HG03439 (cell line): ENCODE results near the gene KLF18.
"Not testable (repeated sequence)": the region's sequence is repeated elsewhere in the genome, so short reads cannot be mapped to it uniquely, and the experiment has no call there.

Experiments used
- ATAC-seq: cut with Tn5 transposase; IDR thresholded peaks from one replicate; pipeline ENCODE4 v1.9.1; 2021; ENCODE audit warnings: mild to moderate bottlenecking, moderate library complexity; ENCODE audit not compliant: unreplicated experiment

KLF18 gene

DNA sequence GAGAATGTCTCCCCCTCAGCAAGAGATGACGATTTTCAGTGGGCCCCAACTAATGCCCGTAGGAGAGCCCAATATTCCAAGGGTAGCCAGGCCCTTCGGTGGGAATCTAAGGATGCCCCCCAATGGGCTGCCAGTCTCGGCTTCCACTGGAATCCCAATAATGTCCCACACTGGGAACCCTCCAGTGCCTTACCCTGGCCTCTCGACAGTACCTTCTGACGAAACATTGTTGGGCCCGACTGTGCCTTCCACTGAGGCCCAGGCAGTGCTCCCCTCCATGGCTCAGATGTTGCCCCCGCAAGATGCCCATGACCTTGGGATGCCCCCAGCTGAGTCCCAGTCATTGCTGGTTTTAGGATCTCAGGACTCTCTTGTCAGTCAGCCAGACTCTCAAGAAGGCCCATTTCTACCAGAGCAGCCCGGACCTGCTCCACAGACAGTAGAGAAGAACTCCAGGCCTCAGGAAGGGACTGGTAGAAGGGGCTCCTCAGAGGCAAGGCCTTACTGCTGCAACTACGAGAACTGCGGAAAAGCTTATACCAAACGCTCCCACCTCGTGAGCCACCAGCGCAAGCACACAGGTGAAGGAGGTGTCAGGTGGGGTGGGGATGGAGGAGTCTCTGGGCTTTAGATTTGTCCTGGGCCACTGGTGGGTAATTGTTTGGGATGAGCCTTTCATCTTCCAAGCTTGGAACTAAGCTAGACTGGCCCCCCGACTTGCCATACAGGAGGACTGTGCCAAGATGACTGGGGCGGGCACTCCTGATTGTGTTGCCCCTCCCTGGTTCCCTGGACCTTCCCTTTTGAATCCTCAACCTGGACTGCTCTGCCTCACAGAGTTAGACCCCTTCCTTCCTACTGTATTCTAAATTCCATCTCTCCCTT is 11.6 kb downstream of the KLF18 start:
- ATAC-seq: no peak

DNA sequence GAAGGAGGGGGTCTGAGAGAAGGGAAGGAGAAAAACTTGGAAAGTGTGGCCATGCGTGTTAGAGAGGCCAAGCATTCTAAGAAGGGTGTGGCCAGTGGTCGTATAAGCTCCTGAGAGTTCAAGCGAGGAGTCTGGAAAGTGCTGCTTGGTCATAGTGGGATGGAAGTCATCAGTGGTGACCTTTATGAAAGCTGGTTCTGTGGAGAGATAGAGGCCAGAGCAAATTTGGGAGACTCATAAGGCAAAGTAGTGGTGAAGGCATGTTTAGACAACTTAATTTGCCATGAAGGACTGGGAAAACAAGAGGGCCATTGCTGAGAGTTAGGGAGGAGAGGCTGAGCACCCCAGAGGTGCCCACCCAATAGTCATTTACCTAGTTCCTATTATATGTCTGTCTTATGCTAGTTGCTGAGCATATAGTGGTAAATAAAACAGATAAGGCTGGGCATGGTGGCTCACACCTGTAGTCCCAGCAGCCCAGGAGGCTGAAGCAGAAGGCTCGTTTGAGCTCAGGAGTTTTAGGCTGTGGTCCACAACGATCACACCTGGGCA is 21.0 kb downstream of the KLF18 start:
- no peak for ATAC-seq

DNA sequence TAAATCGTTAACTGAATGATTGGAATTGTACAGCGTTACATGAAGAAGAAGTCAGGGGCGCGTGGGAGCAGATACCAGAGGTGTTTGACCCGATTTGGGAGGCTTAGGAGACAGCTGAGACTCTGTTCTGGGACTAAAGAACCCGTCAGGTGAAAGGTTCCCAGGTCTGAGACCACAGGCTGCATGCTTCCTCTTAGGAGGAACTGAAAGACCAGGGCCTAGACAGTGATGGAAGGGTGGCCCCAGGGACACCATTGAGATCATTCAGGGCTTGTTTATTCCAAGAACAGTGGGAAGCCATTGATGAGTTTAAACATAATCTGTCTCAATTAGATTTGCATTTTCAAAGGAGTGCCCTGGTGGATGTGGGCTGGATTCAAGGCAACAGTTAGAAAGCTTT is 21.9 kb downstream of the KLF18 start:
- ATAC-seq: no peak

DNA sequence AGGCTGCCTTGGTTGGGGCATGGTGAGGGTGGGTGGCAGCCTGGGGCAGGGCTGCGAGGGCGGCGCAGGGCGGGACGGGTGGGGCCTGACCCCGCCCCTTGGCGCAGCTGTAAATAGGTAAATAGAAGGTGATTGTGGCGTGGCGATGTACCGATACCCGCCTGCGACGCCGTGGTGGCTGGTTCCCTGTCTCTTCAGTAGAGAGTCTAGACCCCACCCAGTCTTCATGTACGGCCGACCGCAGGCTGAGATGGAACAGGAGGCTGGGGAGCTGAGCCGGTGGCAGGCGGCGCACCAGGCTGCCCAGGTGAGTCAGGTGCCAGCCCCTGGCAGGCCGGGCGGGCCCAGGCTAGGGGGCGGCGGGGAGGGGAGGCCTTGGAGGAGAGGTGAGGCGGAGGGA is 22.7 kb downstream of the KLF18 start, which contains the start of gene KLF17:
KLF17 (plus strand) TSS at position 140 of the 400 bp plus-strand sequence; CDS start at position 227, 87 bp downstream.
- no peak for ATAC-seq

DNA sequence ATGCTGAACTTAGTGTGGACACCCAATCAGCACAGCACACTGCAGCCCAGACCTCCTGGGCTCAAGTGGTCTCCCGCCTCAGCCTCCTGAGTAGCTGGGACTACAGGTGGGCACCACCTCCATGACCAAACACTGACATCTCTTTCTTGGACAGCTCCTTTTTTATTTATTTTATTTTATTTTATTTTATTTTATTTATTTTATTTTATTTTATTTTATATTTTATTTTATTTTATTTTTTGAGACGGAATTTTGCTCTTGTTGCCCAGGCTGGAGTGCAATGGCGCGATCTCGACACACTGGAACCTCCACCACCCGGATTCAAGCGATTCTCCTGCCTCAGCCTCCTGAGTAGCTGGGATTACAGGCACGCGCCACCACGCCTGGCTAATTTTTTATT is 24.2 kb downstream of the KLF18 start:
- ATAC-seq: not testable (repeated sequence)

DNA sequence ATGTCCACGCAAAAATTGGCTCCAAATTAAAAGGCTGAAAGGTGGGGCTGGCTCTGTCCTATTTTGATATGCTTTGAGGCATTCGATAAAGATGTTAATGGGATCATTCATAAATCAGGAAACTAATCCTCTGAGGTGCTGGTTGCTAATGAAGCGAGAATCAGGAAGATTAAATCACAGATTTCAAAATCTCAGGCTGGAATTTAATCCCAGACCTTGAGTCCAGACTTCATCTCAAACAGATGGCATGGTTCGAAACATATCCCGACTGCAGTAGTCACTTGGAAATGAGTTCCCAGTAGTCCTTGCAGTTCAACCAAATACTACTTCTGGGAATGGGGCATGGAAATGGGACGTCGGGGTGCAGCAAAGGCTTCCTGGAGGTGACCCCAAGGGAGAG is 27.3 kb downstream of the KLF18 start:
- ATAC-seq: no peak

DNA sequence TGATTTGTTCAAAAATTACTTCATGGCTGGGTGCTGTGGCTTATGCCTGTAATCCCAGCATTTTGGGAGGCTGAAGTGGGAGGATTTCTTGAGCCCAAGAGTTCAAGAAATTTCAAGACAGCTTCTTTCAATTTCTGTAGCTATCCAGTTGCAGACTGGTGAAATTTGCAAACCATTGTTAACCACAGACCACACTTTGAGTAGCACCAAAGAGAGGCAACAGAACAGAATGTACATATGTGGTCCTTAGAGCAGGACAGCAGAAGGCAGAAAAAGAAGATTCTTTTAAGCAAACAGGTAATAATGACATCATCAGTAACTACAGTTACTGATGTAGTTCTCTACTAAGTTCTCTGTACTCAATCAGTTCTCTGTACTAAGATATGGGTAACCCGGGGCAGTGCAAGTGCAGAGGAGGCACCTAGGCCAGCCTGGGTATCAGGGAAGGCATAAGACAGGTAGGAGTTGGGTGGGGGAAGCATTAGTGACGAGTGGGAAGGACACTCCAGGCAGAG is 28.3 kb downstream of the KLF18 start:
- no peak for ATAC-seq

DNA sequence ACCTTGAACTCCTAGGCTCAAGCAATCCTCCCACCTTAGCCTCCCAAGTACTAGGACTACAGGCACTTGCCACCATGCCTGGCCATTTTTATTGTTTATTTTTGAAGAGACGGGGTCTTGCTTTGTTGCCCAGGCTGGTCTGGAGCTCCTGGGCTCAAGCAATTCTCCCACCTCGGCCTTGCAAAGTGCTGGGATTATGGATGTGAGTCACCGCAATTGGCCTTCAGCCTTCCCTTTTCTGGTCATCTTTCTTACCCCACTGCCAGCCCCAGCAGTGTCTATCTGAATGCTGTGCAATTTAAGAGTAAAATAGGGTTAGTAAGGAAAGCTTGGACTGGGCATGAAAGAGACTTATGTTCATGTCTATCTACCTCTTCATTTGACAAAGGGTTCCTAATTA is 28.9 kb downstream of the KLF18 start:
- ATAC-seq: no peak

DNA sequence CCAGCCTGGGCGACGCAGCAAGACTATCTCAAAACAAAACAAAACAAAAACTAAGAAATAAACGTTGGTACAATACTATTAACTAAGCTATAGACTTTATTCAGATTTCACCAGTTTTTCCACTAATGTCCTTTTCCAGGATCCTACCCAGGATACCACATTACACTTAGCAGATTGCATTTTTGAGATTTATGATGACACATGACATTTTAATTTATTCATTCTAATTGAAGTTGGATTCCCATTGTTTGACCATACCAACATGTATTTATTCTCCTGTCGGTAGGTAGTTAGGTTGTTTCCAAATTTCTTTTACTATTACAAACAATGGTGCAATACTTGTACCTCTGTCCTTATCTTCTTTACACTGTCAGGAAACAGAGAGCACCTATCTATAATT is 29.6 kb downstream of the KLF18 start:
- ATAC-seq: no peak

DNA sequence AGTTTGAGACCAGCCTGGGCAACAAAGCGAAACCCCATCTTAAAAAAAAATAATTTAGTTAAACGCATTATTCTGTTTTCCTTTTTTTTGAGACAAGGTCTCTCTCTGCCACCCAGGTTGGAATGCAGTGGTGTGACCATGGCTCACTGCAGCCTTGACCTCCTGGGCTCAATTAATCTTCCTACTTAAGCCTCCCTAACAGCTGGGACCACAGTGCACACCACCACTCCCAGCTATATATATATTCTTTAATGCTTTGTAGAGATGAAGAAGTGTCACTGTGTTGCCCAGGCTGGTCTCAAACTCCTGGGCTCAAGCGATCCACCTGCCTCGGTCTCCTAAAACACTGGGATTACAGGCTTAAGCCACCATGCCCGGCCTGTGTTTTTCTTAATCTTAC is 30.5 kb downstream of the KLF18 start:
- ATAC-seq: no peak

DNA sequence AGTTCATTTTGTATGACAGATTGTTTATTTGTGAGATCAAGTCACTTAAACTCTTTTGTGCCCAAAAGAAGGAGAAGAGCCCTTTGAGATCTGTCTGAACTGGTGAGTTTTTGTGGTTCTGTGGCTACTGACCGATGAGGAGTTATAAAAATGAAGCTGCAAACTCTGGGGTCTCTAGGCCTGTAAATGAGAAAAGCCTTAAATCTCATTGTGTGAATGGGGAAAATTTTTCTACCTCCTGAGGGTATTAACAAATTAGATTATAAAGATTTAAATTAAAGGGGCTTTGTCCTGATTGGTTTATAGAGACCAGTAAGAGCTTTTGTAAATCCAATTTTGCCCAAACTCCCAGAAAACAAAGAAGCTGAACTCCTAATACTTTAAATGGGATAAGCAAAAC is 32.5 kb downstream of the KLF18 start:
- no peak for ATAC-seq

DNA sequence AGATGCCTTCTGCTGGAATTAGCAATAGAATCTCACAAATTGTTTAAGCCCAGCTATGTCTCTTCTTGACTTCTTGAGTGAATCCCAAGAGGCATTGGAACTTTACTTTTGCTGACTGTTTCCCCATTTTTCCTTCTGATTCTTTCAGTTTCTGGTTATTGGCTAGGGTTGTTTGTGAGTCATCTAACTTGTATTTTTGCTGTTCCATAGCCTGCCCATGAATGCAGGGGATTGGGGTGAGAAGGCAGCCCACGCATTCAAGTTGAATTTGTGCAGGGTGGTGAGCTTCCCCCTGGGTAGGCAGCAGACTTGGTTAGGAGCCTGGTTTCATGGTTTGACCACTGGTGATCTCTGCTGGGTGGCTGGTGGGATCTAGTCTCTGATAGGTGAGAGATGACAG is 33.2 kb downstream of the KLF18 start:
- no peak for ATAC-seq

DNA sequence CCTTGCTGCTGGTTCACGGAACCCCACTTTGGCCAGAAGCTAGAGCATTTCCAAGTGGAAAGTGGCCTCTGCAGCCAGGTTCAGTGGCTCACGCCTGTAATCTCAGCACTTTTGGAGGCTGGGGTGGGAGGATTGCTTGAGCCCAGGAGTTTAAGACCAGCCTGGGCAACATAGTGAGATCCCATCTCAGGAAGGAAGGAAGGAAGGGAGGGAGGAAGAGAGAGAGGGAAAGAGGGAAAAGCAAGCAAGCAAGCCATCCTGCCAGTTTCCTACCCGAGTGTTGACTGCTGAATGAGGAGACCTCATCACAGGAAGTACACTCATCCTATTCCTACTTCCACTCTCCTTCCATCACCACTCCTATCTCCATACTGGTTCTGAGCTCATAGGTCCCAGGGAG is 35.6 kb downstream of the KLF18 start:
- no peak for ATAC-seq

DNA sequence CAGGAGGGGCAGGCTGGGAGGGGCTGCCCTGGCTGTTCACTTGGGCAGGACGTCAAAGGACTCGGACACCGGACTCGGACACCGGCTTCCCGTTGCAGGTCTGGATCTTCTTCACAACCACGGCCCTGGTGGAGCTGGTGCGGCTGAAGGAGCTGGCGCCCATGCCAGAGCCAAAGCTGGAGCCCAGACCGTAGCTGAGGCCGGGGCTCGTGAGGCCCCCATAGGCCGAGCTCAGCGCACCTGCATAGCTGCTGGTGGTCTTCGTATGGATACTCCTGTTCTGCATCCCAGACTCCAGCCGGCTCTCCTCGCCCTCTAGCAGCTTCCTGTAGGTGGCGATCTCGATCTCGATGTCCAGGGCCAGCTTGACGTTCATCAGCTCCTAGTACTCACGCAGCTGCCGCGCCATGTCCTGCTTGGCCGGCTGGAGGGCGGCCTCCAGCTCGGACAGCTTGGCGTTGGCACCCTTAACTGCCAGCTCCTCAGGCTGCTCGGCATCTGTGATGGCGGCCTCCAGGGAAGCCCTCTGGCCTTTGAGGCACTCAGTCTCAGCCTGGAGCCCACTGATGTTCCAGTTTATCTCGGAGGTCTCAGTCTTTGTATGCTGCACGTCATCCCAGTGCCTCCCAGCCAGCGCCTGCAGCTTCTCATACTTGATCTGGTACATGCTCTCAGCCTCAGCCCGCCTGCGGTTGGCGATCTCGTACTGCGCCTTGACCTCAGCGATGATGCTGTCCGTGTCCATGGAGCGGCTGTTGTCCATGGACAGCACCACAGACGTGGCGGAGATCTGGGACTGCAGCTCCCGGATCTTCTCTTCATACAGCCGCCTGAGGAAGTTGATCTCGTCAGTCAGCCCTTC is 37.9 kb downstream of the KLF18 start:
- ATAC-seq: no peak

DNA sequence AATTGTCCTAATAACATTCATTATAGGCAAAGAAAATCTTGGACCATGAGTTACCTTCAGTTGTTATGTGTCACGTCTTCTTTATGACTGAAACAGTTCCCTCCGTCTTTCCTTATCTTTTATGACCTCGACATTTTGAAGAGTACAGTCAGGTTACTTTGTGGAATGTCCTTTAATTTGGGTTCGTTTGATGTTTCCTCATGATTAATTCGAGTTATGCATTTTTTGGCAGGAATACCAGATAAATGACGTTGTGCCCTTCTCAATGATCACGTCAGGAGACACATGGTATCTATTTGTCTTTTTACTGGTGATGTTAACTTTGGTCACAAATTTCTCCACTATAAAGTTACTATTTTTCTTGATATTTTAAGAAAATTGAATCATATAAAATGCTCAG is 40.1 kb downstream of the KLF18 start:
- ATAC-seq: no peak

DNA sequence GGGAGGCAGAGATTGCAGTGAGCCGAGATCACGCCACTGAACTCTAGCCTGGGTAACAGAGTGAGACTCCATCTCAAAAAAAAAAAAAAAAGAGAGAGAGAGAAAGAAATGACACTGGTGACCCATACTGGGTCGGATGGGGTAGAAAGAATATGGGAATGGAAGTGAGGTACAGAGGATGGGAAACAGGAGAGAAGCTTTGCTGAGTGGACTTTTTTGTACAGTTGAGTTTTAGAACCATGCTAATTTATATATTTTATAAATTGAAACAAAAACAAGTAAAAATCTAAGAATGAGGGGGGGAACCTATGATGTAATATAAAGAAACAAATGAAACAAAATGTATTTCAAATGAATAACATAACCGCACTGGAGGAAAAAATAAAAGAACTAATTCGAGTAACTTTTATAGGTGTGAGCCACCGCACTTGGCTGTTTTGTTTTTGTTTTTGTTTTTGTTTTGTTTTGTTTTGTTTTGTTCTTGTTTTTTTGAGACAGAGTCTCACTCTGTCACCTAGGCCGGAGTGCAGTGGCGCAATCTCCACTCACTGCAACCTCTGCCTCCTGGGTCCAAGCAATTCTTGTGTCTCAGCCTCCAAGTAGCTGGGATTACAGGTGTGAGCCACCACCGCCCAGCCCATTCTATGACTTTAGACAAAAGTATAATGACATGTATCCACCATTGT is 41.1 kb downstream of the KLF18 start:
- ATAC-seq: no peak

DNA sequence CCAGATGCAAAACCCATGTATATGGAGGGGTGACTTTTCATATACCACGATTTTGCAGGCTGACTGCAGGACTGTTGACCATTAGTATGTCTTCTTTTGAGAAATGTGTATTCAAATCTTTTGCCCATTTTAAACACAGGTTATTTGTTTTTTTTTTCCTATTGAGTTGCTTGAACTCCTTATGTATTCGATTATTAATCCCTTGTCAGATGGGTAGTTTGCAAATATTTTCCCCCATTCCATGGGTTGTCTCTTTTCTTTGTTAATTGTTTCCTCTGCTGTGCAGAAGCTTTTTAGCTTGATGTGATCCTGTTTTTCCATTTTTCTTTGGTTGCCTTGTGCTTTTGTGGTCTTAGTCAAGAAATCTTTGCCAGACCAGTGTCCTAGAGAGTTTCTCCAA is 47.4 kb downstream of the KLF18 start:
- no peak for ATAC-seq

DNA sequence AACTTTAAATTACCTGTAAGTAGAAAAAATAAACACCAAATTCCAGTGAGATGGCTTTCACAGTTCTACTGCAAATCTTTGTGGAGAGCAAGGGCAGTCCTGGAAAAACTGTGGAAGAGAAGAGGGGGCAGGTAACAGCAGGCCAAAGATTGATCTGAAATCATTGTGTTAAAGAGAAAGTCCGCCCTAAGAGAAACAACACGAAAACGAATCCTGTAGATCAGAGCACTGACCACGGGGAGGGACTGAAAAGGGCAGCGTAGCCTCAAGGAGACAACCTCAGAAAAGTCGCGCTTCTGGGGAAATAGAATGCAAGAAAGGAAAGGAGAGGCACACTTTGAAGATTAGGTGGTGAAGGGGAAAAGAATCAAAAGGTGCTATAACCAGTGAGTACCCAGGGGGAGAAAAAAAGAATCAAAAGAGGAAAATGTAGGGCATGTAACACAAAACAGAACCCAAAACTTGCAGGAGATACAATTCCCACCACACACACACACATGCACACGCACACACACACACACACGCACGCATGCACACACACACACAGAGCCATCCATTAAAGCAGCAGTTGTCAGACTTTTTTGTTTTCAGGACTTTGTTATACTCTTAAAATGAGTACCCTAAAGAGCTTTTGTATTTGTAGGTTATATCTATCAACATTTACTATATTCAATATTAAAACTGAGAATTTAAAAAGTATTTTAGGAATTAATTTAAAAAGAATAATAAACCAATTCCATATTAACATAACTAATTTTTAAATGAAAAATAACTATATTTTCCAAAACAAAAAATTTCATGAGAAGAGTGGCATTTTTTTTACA is 50.8 kb downstream of the KLF18 start:
- ATAC-seq: no peak

DNA sequence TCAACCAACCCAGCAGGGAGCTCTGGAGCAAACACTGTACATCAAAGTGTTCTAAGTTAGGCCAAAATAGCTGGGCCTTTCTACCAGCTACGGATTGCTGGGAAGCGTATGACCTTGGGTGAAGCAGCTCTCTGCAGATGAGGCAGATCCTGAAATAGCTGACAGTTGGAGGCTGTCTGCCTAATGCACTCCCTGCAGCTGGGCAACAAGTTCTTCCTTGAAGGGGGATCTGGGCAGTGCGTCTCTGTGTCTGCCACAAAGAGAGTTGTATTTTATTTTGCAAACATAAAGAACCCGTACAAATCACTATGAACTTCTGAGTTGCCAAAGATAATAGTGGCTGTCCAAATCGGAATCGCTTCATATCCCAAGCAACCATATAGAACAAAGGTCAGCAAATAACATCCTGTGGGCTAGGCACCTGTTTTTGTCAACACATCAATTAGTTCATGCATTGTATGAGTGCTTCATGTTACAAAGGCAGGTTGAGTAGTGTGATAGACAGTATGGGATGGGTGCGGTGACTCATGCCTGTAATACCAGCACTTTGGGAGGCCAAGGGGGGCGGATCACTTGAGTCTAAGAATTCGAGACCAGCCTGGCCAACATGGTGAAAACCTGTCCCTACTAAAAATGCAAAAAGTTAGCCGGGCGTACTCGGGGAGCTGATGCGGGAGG is 51.9 kb downstream of the KLF18 start:
- ATAC-seq: no peak
